Esophagus squamous epithelium (tissue), 5 donors: ENCODE measurements around the gene ZNF436. TPM values are rescaled to one million over a fixed set of nuclear protein-coding genes. Genes with fewer than 3 reads are reported as not detected.

ENCODE experiments used
- DNase-seq: peaks from one replicate; lab custom pipeline; 2025; lab: John Stamatoyannopoulos, UW
- H3K27ac ChIP-seq, 4 donors: fragments of 200-600 bp; sonication (generic); one replicate each; pipeline ENCODE4 v1.5.1; 2016 to 2019; ENCODE audit warnings: mild to moderate bottlenecking in 1 of 4
- H3K27me3 ChIP-seq, 4 donors: fragments of 200-600 bp; sonication (generic); 1 replicate in 3 of 4; 2 replicates in 1 of 4; pipeline versions ENCODE4 v1.5.1 to v1.6.0; 2017 to 2021; ENCODE audit warnings: antibody characterized with exemption in 1 of 4
- H3K36me3 ChIP-seq, 3 donors: fragments of 200-600 bp; sonication (generic); one replicate each; pipeline ENCODE4 v1.5.1; 2016 to 2019
- H3K4me1 ChIP-seq, 3 donors: fragments of 200-600 bp; sonication (generic); one replicate each; pipeline ENCODE4 v1.5.1; 2017 to 2019
- H3K4me3 ChIP-seq, 4 donors: fragments of 200-600 bp; sonication (generic); 1 replicate in 3 of 4; 2 replicates in 1 of 4; pipeline ENCODE4 v1.5.1; 2016 to 2019; ENCODE audit warnings: mild to moderate bottlenecking in 2 of 4, moderate library complexity in 1 of 4
- H3K9me3 ChIP-seq, 3 donors: fragments of 200-600 bp; sonication (generic); one replicate each; pipeline ENCODE4 v1.5.1; 2016 to 2019
- CTCF ChIP-seq, 6 experiments: fragments of 450-650 bp in 4 of 6; fragments of 200-600 bp in 2 of 6; sonication (generic) in 2 of 6; IDR thresholded peaks; one replicate each; pipeline ENCODE4 v1.5.1; 2016 to 2019; ENCODE audit warnings: antibody characterized with exemption in 6 of 6, mild to moderate bottlenecking in 4 of 6, moderate library complexity in 4 of 6
- POLR2A ChIP-seq, 4 donors: fragments of 450-650 bp; IDR thresholded peaks; one replicate each; pipeline ENCODE4 v1.6.1; 2017; ENCODE audit warnings: antibody characterized with exemption in 4 of 4, mild to moderate bottlenecking in 4 of 4, moderate library complexity in 3 of 4
- WGBS, 2 donors: methylation state at CpG; one replicate each; pipeline ENCODE4 v1.1.5; 2018; 5-methylcytosine and 5-hydroxymethylcytosine counted together
- intact Hi-C: fragments of 100-400 bp; cut with DNase I; formaldehyde crosslinking; loops from one replicate; pipeline ENCODE4 v1.15.0; 2022
- total RNA-seq, 4 donors: library from RNA; depleted of rRNA; stranded (reverse); fragments of >200 nt; gene quantifications; one replicate each; pipeline ENCODE4 v1.1.0, GENCODE V29; 2016
- donor health status: DM: yes; HTN: yes; CAD: no.

ZNF436 gene
- total RNA-seq, 4 donors from 2014 or later = 14.9 to 33.6 (median 24.8) TPM

GRCh38 chr1:23366598-23366997 is 3.0 kb downstream of the ZNF436 start:
- H3K27me3 ChIP-seq = no peaks in the 10 kb centered on the region
- H3K4me3 ChIP-seq = peak overlapping the region; percentile 71 to 94 (median 78)
- H3K4me1 ChIP-seq = peaks cover 22 to 51% (median 27%) of the 10 kb centered on the region in 3 donors
- peak in 1 of 6 experiments; percentile 8 for TF ChIP-seq CTCF (IDR thresholded peaks at IDR 0.05)
- TF ChIP-seq POLR2A (IDR thresholded peaks at IDR 0.05) = no peak
- peak overlapping the region; percentile 96 to 100 (median 98) for H3K27ac ChIP-seq
- H3K9me3 ChIP-seq = peaks cover 16 to 40% (median 33%) of the 10 kb centered on the region in 3 donors
- 41 to 54% methylated on average over 5 of the region's 5 CpGs for WGBS, 2 donors
- intact Hi-C loops = no loop called here
- DNase-seq = no peak
- H3K36me3 ChIP-seq = peaks cover 24 to 48% (median 39%) of the 10 kb centered on the region in 3 donors

GRCh38 chr1:23366146-23366545 is 3.5 kb downstream of the ZNF436 start:
- peaks cover 16 to 45% (median 38%) of the 10 kb centered on the region in 3 donors for H3K9me3 ChIP-seq
- H3K36me3 ChIP-seq = peaks cover 28 to 53% (median 43%) of the 10 kb centered on the region in 3 donors
- peak overlapping the region; percentile 17 to 94 (median 78) for H3K4me3 ChIP-seq
- H3K27ac ChIP-seq = peak overlapping the region; percentile 60 to 100 (median 98)
- DNase-seq = no peak
- peaks cover 21 to 47% (median 23%) of the 10 kb centered on the region in 3 donors for H3K4me1 ChIP-seq
- intact Hi-C loops = no loop called here
- no peaks in the 10 kb centered on the region for H3K27me3 ChIP-seq
- 49 to 53% methylated on average over 2 of the region's 2 CpGs for WGBS, 2 donors
- TF ChIP-seq CTCF (IDR thresholded peaks at IDR 0.05) (no peak), POLR2A (IDR thresholded peaks at IDR 0.05) (no peak)

- Histone ChIP-seq H3K4me3 (peak overlapping the region in 1 of 4 donors; percentile 33), H3K36me3 (peaks cover 33 to 89% (median 48%) of the 10 kb centered on the region in 3 donors), H3K9me3 (peaks cover 16 to 74% (median 50%) of the 10 kb centered on the region in 3 donors), H3K27ac (no peak overlapping the region), H3K27me3 (no peaks in the 10 kb centered on the region), H3K4me1 (peaks cover 3 to 36% (median 14%) of the 10 kb centered on the region in 3 donors)
- WGBS, 2 donors = 98 to 100% methylated on average over 5 to 10 of the region's 13 CpGs
- no peak for DNase-seq
- no peak for TF ChIP-seq POLR2A (IDR thresholded peaks at IDR 0.05)
- TF ChIP-seq CTCF (IDR thresholded peaks at IDR 0.05) = no peak
- intact Hi-C loops = no loop called here
These were observed 7.4 kb downstream of the ZNF436 start for GRCh38 chr1:23362218-23362713.

GRCh38 chr1:23358310-23358875 is 11.2 kb downstream of the ZNF436 start:
- Histone ChIP-seq H3K4me1 (peaks cover 0 to 15% (median 7%) of the 10 kb centered on the region in 3 donors), H3K36me3 (peaks cover 26 to 58% (median 26%) of the 10 kb centered on the region in 3 donors), H3K27ac (no peak overlapping the region), H3K27me3 (no peaks in the 10 kb centered on the region), H3K9me3 (peaks cover 16 to 52% (median 35%) of the 10 kb centered on the region in 3 donors), H3K4me3 (no peak overlapping the region)
- DNase-seq = no peak
- 89 to 93% methylated on average over 3 of the region's 3 CpGs for WGBS, 2 donors
- intact Hi-C loops = no loop called here
- TF ChIP-seq POLR2A (IDR thresholded peaks at IDR 0.05) (no peak), CTCF (IDR thresholded peaks at IDR 0.05) (no peak)
